GM19043 (cell line): Measurements from ENCODE around the gene MAPK14.

Source experiments
- ATAC-seq: cut with Tn5 transposase; IDR thresholded peaks from one replicate; pipeline ENCODE4 v1.9.1; 2021; ENCODE audit warnings: low read depth; ENCODE audit not compliant: unreplicated experiment

Gene MAPK14

GRCh38 chr6:36034441-36034840, 6.8 kb downstream of the MAPK14 start:
- no peak for ATAC-seq

- no peak for ATAC-seq
Observed at GRCh38 chr6:36035225-36035624, 7.6 kb downstream of the MAPK14 start.

- no peak for ATAC-seq
Observed at GRCh38 chr6:36038120-36038876, 10.7 kb downstream of the MAPK14 start.

GRCh38 chr6:36039112-36039511, 11.5 kb downstream of the MAPK14 start:
- no peak for ATAC-seq

- ATAC-seq, result no peak
Observed at GRCh38 chr6:36040958-36041357, 13.3 kb downstream of the MAPK14 start.

- no peak for ATAC-seq
Observed at GRCh38 chr6:36042618-36043260, 15.1 kb downstream of the MAPK14 start.

- ATAC-seq, result no peak
Observed at GRCh38 chr6:36049582-36049981, 22.0 kb downstream of the MAPK14 start.

GRCh38 chr6:36050305-36050704, 22.7 kb downstream of the MAPK14 start:
- no peak for ATAC-seq

GRCh38 chr6:36050947-36051710, 23.5 kb downstream of the MAPK14 start:
- ATAC-seq, result no peak

- ATAC-seq, result no peak
Observed at GRCh38 chr6:36052097-36052496, 24.5 kb downstream of the MAPK14 start.

GRCh38 chr6:36053878-36054277, 26.3 kb downstream of the MAPK14 start:
- ATAC-seq, result no peak

- no peak for ATAC-seq
Observed at GRCh38 chr6:36054415-36054814, 26.8 kb downstream of the MAPK14 start.

GRCh38 chr6:36054956-36055355, 27.3 kb downstream of the MAPK14 start:
- ATAC-seq, result no peak

GRCh38 chr6:36056178-36056577, 28.6 kb downstream of the MAPK14 start:
- no peak for ATAC-seq

GRCh38 chr6:36061236-36061635, 33.6 kb downstream of the MAPK14 start:
- no peak for ATAC-seq

- no peak for ATAC-seq
Observed at GRCh38 chr6:36062247-36062646, 34.6 kb downstream of the MAPK14 start.

GRCh38 chr6:36063318-36064060, 35.9 kb downstream of the MAPK14 start:
- ATAC-seq, result no peak

GRCh38 chr6:36064770-36065396, 37.3 kb downstream of the MAPK14 start:
- ATAC-seq, result no peak

- no peak for ATAC-seq
Observed at GRCh38 chr6:36065916-36066315, 38.3 kb downstream of the MAPK14 start.

- ATAC-seq, result no peak
Observed at GRCh38 chr6:36066817-36067216, 39.2 kb downstream of the MAPK14 start.
